Cardiac muscle cell (in vitro differentiated cells and primary cell): Measurements from ENCODE around the gene UBE2E3. TPM values are rescaled to one million over a fixed set of nuclear protein-coding genes. Genes with fewer than 3 reads are reported as not detected.

ENCODE experiments used
- DNase-seq, 2 donors: peaks; one replicate each; pipeline versions ENCODE4 v3.0.0 to v3.0.0-alpha.2; 2010 to 2017; ENCODE audit warnings: low read depth in 1 of 2, low spot score in 1 of 2
- H3K27ac ChIP-seq: fragments of 200-600 bp; sonication (generic); 2 replicates; pipeline ENCODE4 v1.5.1; 2016
- H3K27me3 ChIP-seq: fragments of 200-600 bp; sonication (generic); 2 replicates; pipeline ENCODE4 v1.6.0; 2016; ENCODE audit warnings: control low read depth
- H3K36me3 ChIP-seq: fragments of 200-600 bp; sonication (generic); 2 replicates; pipeline ENCODE4 v1.5.1; 2016; ENCODE audit warnings: control low read depth
- H3K4me1 ChIP-seq: fragments of 200-600 bp; sonication (generic); 2 replicates; pipeline ENCODE4 v1.8.1; 2017; ENCODE audit warnings: low read depth, mild to moderate bottlenecking, mixed run types
- H3K4me3 ChIP-seq: fragments of 200-600 bp; sonication (generic); 2 replicates; pipeline ENCODE4 v1.5.1; 2016; ENCODE audit warnings: mild to moderate bottlenecking
- H3K9me3 ChIP-seq: fragments of 200-600 bp; sonication (generic); 2 replicates; pipeline ENCODE4 v1.5.1; 2017; ENCODE audit warnings: low read depth, mild to moderate bottlenecking, control low read depth
- polyA plus RNA-seq: library from polyadenylated mRNA; unstranded; fragments of >200 nt; fragmentation: Nextera tagmentation; extraction: Ambion mirVana; gene quantifications from 2 replicates; pipeline ENCODE4 v1.2.1, GENCODE V29; 2016
- total RNA-seq: library from RNA; depleted of rRNA; stranded (reverse); fragments of >200 nt; gene quantifications from 2 replicates; pipeline ENCODE4 v1.2.3, GENCODE V29; 2016
- TF ChIP-seq, protein P1 (sequence below): IDR thresholded peaks from 2 replicates; pipeline ENCODE4 v1.5.1; 2012; ENCODE audit warnings: low read depth, mild to moderate bottlenecking, low read length

The UBE2E3 gene
- total and polyA plus RNA-seq, 2 experiments from 2014 or later: 128 to 202 TPM

- TF ChIP-seq, protein P1, sequence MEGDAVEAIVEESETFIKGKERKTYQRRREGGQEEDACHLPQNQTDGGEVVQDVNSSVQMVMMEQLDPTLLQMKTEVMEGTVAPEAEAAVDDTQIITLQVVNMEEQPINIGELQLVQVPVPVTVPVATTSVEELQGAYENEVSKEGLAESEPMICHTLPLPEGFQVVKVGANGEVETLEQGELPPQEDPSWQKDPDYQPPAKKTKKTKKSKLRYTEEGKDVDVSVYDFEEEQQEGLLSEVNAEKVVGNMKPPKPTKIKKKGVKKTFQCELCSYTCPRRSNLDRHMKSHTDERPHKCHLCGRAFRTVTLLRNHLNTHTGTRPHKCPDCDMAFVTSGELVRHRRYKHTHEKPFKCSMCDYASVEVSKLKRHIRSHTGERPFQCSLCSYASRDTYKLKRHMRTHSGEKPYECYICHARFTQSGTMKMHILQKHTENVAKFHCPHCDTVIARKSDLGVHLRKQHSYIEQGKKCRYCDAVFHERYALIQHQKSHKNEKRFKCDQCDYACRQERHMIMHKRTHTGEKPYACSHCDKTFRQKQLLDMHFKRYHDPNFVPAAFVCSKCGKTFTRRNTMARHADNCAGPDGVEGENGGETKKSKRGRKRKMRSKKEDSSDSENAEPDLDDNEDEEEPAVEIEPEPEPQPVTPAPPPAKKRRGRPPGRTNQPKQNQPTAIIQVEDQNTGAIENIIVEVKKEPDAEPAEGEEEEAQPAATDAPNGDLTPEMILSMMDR: no peak
These were observed 26.9 kb downstream of the UBE2E3 start for GRCh38 chr2:181007086-181007837.

DNA sequence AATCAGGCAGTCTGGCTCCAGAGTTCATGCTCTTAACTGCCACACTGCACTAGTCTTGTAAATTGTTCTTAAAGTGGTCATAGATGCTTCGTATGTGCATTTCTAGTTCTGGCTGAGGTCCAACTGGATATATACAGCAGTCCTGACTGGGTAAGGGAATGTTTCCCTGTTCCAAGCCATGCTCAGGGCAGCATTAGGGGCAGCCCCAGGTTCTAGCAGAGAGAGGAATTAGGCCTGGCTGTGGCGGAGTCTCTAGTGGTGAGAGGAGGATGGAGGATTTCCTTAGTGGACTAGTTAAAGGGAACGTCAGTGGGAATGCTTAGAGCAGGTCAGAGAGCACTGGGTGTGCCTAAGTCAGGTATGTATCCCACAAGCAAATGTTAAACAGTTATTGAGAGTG is 28.0 kb downstream of the UBE2E3 start:
- no peaks in the 10 kb centered on the region for H3K36me3 ChIP-seq
- no peak overlapping the region for H3K27ac ChIP-seq
- H3K4me3 ChIP-seq: no peak overlapping the region
- H3K27me3 ChIP-seq: no peaks in the 10 kb centered on the region
- no peaks in the 10 kb centered on the region for H3K9me3 ChIP-seq
- peak; percentile 8 to 25 for DNase-seq
- H3K4me1 ChIP-seq: peaks cover 26% of the 10 kb centered on the region
- TF ChIP-seq, protein P1: no peak

More at GRCh38 chr2:181007086-181007837, 26.9 kb downstream of the UBE2E3 start:
- Histone ChIP-seq H3K36me3 (no peaks in the 10 kb centered on the region), H3K4me3 (no peak overlapping the region), H3K27ac (no peak overlapping the region), H3K27me3 (no peaks in the 10 kb centered on the region), H3K4me1 (peaks cover 27% of the 10 kb centered on the region), H3K9me3 (no peaks in the 10 kb centered on the region)
- DNase-seq: no peak

DNA sequence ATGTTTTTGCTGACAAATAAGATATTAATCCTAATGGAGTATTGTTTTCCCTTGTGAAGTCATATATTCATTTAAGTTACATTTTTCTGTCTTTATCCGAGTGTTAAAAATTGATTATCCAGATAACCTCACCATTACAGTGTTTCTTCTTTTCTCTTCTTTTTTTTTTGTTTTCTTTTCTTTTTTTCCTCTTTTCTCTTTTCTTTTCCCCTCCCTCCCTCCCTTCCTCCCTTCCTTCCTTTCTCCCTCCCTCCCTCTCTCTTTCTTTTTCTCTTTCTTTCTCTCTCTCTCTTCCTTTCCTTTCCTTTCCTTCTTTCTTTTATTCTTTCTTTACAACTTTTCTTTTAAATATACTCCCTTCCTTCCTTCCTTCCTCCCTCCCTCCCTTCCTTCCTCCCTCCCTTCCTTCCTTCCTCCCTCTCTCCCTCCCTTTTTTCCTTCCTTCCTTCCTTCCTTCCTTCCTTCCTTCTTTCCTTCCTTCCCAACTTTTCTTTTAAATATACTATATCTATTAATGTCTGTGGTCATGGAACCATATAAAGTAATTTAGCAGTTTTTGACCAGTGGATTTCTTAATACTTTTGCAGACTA is 40.9 kb downstream of the UBE2E3 start:
- Histone ChIP-seq H3K27ac (no peak overlapping the region), H3K4me3 (no peak overlapping the region), H3K9me3 (no peaks in the 10 kb centered on the region), H3K27me3 (no peaks in the 10 kb centered on the region), H3K36me3 (no peaks in the 10 kb centered on the region), H3K4me1 (peaks cover 16% of the 10 kb centered on the region)
- no peak for DNase-seq
- TF ChIP-seq, protein P1: no peak

- no peak overlapping the region for H3K27ac ChIP-seq
- peaks cover 16% of the 10 kb centered on the region for H3K4me1 ChIP-seq
- TF ChIP-seq, protein P1: no peak
- H3K9me3 ChIP-seq: no peaks in the 10 kb centered on the region
- DNase-seq: no peak
- H3K27me3 ChIP-seq: no peaks in the 10 kb centered on the region
- no peaks in the 10 kb centered on the region for H3K36me3 ChIP-seq
- no peak overlapping the region for H3K4me3 ChIP-seq
These were observed 42.2 kb downstream of the UBE2E3 start for GRCh38 chr2:181022652-181023051.

DNA sequence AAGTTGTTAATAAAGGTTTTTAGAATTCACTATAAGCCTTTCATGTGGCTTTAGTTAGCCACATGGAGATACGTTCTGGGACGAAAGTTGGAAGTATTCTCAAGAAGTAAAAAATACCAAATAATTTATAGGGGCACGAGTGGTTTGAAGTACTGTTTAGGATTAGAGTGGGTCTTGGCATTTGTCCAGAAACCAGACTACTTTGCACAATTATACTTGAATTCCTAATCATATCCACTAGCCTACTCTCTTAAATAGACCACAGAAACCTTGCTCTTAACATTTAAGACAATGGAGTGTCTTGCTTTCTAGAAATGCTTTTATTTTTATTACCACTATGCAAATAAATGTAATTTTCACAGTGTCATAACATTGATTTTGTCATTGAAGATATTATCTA is 44.6 kb downstream of the UBE2E3 start:
- H3K27ac ChIP-seq: no peak overlapping the region
- no peak overlapping the region for H3K4me3 ChIP-seq
- no peaks in the 10 kb centered on the region for H3K27me3 ChIP-seq
- H3K36me3 ChIP-seq: no peaks in the 10 kb centered on the region
- DNase-seq: peak; percentile 30 to 40
- TF ChIP-seq, protein P1: no peak
- H3K9me3 ChIP-seq: no peaks in the 10 kb centered on the region
- peaks cover 16% of the 10 kb centered on the region for H3K4me1 ChIP-seq
